PC-3 (cell line): ENCODE data around the gene PDGFD. TPM values are rescaled to one million over a fixed set of nuclear protein-coding genes. Genes with fewer than 3 reads are reported as not detected.
A peak's percentile ranks its signal among the peaks of the same experiment; 100 is the strongest.

Experiments used
- ATAC-seq: fragments of 200-7000 bp; cut with Tn5 transposase; 2 replicates; pipeline ENCODE4 v1.9.1; 2020; ENCODE audit warnings: mild to moderate bottlenecking, moderate library complexity
- BruUV-seq: library from RNA; stranded (reverse); fragments of 400-500 nt; replicated peaks from 2 replicates; lab custom pipeline; 2021; lab: Mats Ljungman, UMichigan
- CTCF ChIA-PET: fragments of 300-600 bp; sonication (Branson Sonifier 250); formaldehyde crosslinking; loops from one replicate; lab custom pipeline; 2022; ENCODE audit warnings: antibody characterized with exemption; lab: Charles Lee
- POLR2A ChIA-PET: fragments of 300-600 bp; sonication (Branson Sonifier 250); formaldehyde crosslinking; loops from one replicate; lab custom pipeline; 2022; ENCODE audit warnings: antibody characterized with exemption; ENCODE audit not compliant: unreplicated experiment; lab: Charles Lee
- DNase-seq: peaks from one replicate; pipeline ENCODE4 v3.0.0-alpha.2; 2015
- H2AFZ ChIP-seq: fragments of 300-600 bp; sonication (generic); 2 replicates; pipeline ENCODE4 v1.6.0; 2016; ENCODE audit warnings: antibody characterized with exemption, low read length
- H3F3A ChIP-seq: fragments of 300-600 bp; sonication (generic); one replicate; pipeline ENCODE4 v1.6.0; 2017; ENCODE audit warnings: antibody characterized with exemption, low read length, control low read depth, mild to moderate bottlenecking; ENCODE audit not compliant: unreplicated experiment
- H3K27ac ChIP-seq: fragments of 300-600 bp; sonication (generic); 2 replicates; pipeline ENCODE4 v1.5.1; 2016; ENCODE audit warnings: mild to moderate bottlenecking, low read length
- H3K27me3 ChIP-seq: fragments of 300-600 bp; sonication (generic); 2 replicates; pipeline ENCODE4 v1.6.1; 2016; ENCODE audit warnings: low read length, mixed read lengths
- H3K36me3 ChIP-seq: fragments of 300-600 bp; sonication (generic); 2 replicates; pipeline ENCODE4 v1.6.1; 2016; ENCODE audit warnings: low read depth, mixed run types, low read length, mixed read lengths
- H3K4me1 ChIP-seq: fragments of 300-600 bp; sonication (generic); 2 replicates; pipeline ENCODE4 v1.5.1; 2016; ENCODE audit warnings: low read length; ENCODE audit not compliant: insufficient read depth
- H3K4me2 ChIP-seq: fragments of 300-600 bp; sonication (generic); 2 replicates; pipeline ENCODE4 v1.6.0; 2016; ENCODE audit warnings: low read length
- H3K4me3 ChIP-seq: fragments of 300-600 bp; sonication (generic); 2 replicates; pipeline ENCODE4 v1.5.1; 2016; ENCODE audit warnings: mild to moderate bottlenecking, low read length, mixed read lengths
- H3K79me2 ChIP-seq: fragments of 300-600 bp; sonication (generic); 2 replicates; pipeline ENCODE4 v1.6.1; 2017; ENCODE audit warnings: low read length, mixed read lengths
- H3K9ac ChIP-seq: fragments of 300-600 bp; sonication (generic); 2 replicates; pipeline ENCODE4 v1.6.0; 2016; ENCODE audit warnings: mild to moderate bottlenecking, low read length
- H3K9me2 ChIP-seq: fragments of 300-600 bp; sonication (generic); replicated peaks from 2 replicates; pipeline ENCODE4 v1.6.1; 2016; ENCODE audit warnings: mixed run types, low read length, mixed read lengths
- H3K9me3 ChIP-seq: fragments of 300-600 bp; sonication (generic); 2 replicates; pipeline ENCODE4 v1.6.1; 2016; ENCODE audit warnings: low read length, mixed read lengths
- H4K20me1 ChIP-seq: fragments of 300-600 bp; sonication (generic); 2 replicates; pipeline ENCODE4 v1.6.1; 2016; ENCODE audit warnings: low read length, mixed read lengths
- CTCF ChIP-seq: fragments of 300-600 bp; sonication (generic); conservative IDR thresholded peaks from 2 replicates; pipeline ENCODE4 v1.5.1; 2017; ENCODE audit warnings: antibody characterized with exemption, low read depth, mild to moderate bottlenecking, low read length
- EZH2 ChIP-seq: fragments of 300-600 bp; sonication (generic); IDR thresholded peaks from one replicate; pipeline ENCODE4 v1.6.1; 2017; ENCODE audit warnings: antibody characterized with exemption, mild to moderate bottlenecking, low read length; ENCODE audit not compliant: unreplicated experiment
- EZH2phosphoT487 ChIP-seq: fragments of 300-600 bp; sonication (generic); IDR thresholded peaks from 2 replicates; pipeline ENCODE4 v1.6.1; 2018; ENCODE audit warnings: mild to moderate bottlenecking, antibody characterized with exemption, low read length, borderline replicate concordance
- intact Hi-C: fragments of 100-400 bp; cut with micrococcal nuclease; formaldehyde crosslinking; loops from 2 replicates; pipeline ENCODE4 v1.9.0; 2023
- total RNA-seq: library from RNA; depleted of rRNA; stranded (reverse); fragments of >200 nt; gene quantifications from 2 replicates; pipeline ENCODE4 v1.2.3, GENCODE V29; 2014

The PDGFD gene
- total RNA-seq, 1 experiment from 2014 or later, result 5.0 TPM

- no peaks in the 10 kb centered on the region for H3K36me3 ChIP-seq
- DNase-seq, result peak; percentile 22
- CTCF ChIA-PET, result no interaction called here
- H3K4me2 ChIP-seq, result peak overlapping the region; percentile 19
- H4K20me1 ChIP-seq, result no peaks in the 10 kb centered on the region
- no peak overlapping the region for H3K9ac ChIP-seq
- no peaks in the 10 kb centered on the region for H3K9me2 ChIP-seq
- POLR2A ChIA-PET, result no interaction called here
- H3K9me3 ChIP-seq, result no peaks in the 10 kb centered on the region
- H3K79me2 ChIP-seq, result no peaks in the 10 kb centered on the region
- intact Hi-C loops, result loop anchor here (5.0 kb wide), 1 partner anchor 164 kb away; no protein-coding TSS in a partner anchor
- H3K27me3 ChIP-seq, result peaks cover 7% of the 10 kb centered on the region; the same call in 1 of the 2 replicates
- TF ChIP-seq CTCF (peak; percentile 57), EZH2phosphoT487 (no peak), EZH2 (no peak)
- no peak overlapping the region for H2AFZ ChIP-seq
- peak; percentile 55 for ATAC-seq
- H3K4me3 ChIP-seq, result 0 out of 2 replicates have a peak overlapping the region, but pooled peaks have one; percentile 0
- no peaks in the 10 kb centered on the region for H3F3A ChIP-seq
- H3K4me1 ChIP-seq, result peaks cover 12% of the 10 kb centered on the region; the same call in 1 of the 2 replicates
- no TSS peak for BruUV-seq
- H3K27ac ChIP-seq, result no peak overlapping the region
Observed at GRCh38 chr11:103987629-103988594, 176.0 kb downstream of the PDGFD start.

- H3K9ac ChIP-seq, result no peak overlapping the region
- no peak overlapping the region for H3K4me2 ChIP-seq
- POLR2A ChIA-PET, result no interaction called here
- no TSS peak for BruUV-seq
- H3K27ac ChIP-seq, result no peak overlapping the region
- no peaks in the 10 kb centered on the region for H3K9me3 ChIP-seq
- no peak overlapping the region for H3K4me3 ChIP-seq
- intact Hi-C loops, result loop anchor here (5.0 kb wide), 1 partner anchor 167 kb away; no protein-coding TSS in a partner anchor
- peaks cover 12% of the 10 kb centered on the region; the same call in 1 of the 2 replicates for H3K4me1 ChIP-seq
- no peak overlapping the region for H2AFZ ChIP-seq
- TF ChIP-seq EZH2, result no peak
- no peak for TF ChIP-seq EZH2phosphoT487
- no peak for TF ChIP-seq CTCF
- no peaks in the 10 kb centered on the region for H3K79me2 ChIP-seq
- DNase-seq, result no peak
- H3K27me3 ChIP-seq, result 0 out of 2 replicates have a peak, but pooled peaks cover 1% of the 10 kb centered on the region
- H3K36me3 ChIP-seq, result no peaks in the 10 kb centered on the region
- no peak for ATAC-seq
- no peaks in the 10 kb centered on the region for H3F3A ChIP-seq
- CTCF ChIA-PET, result no interaction called here
- H4K20me1 ChIP-seq, result no peaks in the 10 kb centered on the region
- H3K9me2 ChIP-seq, result no peaks in the 10 kb centered on the region
Observed at GRCh38 chr11:103985041-103985440, 178.9 kb downstream of the PDGFD start.

- Histone ChIP-seq H3K4me2 (no peak overlapping the region), H3K79me2 (no peaks in the 10 kb centered on the region), H3K9me3 (no peaks in the 10 kb centered on the region), H3K4me1 (no peaks in the 10 kb centered on the region), H2AFZ (no peak overlapping the region), H3K9ac (no peak overlapping the region), H3K9me2 (no peaks in the 10 kb centered on the region), H3K4me3 (no peak overlapping the region), H3F3A (no peaks in the 10 kb centered on the region), H3K27ac (no peak overlapping the region), H3K36me3 (no peaks in the 10 kb centered on the region), H4K20me1 (no peaks in the 10 kb centered on the region), H3K27me3 (no peaks in the 10 kb centered on the region)
- ATAC-seq (no peak), DNase-seq (no peak)
- intact Hi-C loops, result no loop called here
- TF ChIP-seq EZH2phosphoT487, result no peak
- no peak for TF ChIP-seq EZH2
- TF ChIP-seq CTCF, result no peak
- POLR2A ChIA-PET, result no interaction called here
- CTCF ChIA-PET, result no interaction called here
- no TSS peak for BruUV-seq
Observed at GRCh38 chr11:103980108-103980507, 183.8 kb downstream of the PDGFD start.
